Upper lobe of right lung (tissue), 1 donor: ENCODE results near the gene NLRC3. TPM values are rescaled to one million over a fixed set of nuclear protein-coding genes. Genes with fewer than 3 reads are reported as not detected.
A peak's percentile ranks its signal among the peaks of the same experiment; 100 is the strongest.

Source experiments
- ATAC-seq: fragments of 200-7000 bp; cut with Tn5 transposase; one replicate; pipeline ENCODE4 v1.9.1; 2020; ENCODE audit warnings: mild to moderate bottlenecking, moderate library complexity
- DNase-seq: peaks from one replicate; pipeline ENCODE4 v3.0.0-alpha.2; 2020
- H3K27ac ChIP-seq: fragments of 200-600 bp; one replicate; pipeline ENCODE4 v1.8.0; 2022
- H3K27me3 ChIP-seq: fragments of 200-600 bp; one replicate; pipeline ENCODE4 v1.8.0; 2022; ENCODE audit warnings: mild to moderate bottlenecking
- H3K36me3 ChIP-seq: fragments of 200-600 bp; one replicate; pipeline ENCODE4 v1.8.0; 2022
- H3K4me1 ChIP-seq: fragments of 200-600 bp; one replicate; pipeline ENCODE4 v1.8.0; 2022
- H3K4me3 ChIP-seq: fragments of 200-600 bp; one replicate; pipeline ENCODE4 v1.8.0; 2022; ENCODE audit warnings: mild to moderate bottlenecking
- H3K9me3 ChIP-seq: fragments of 200-600 bp; one replicate; pipeline ENCODE4 v1.8.0; 2022
- intact Hi-C: fragments of 100-400 bp; cut with DNase I; formaldehyde crosslinking; loops from one replicate; pipeline ENCODE4 v1.11.0; 2022
- total RNA-seq: library from RNA; stranded (reverse); fragmentation: NEBNext Ultra II Directional; extraction: Animal tissue kit (Norgen Biotek cat#: 25700); gene quantifications from one replicate; pipeline ENCODE4 v1.2.1, GENCODE V29; 2021
- TF ChIP-seq, protein P1 (sequence below): fragments of 200-600 bp; IDR thresholded peaks from one replicate; pipeline ENCODE4 v1.8.0; 2022; ENCODE audit warnings: antibody characterized with exemption
- donor health status: DM: no; HTN: yes; CAD: no; lungs with severe emphysema.

NLRC3 gene
- total RNA-seq, 1 donor from 2014 or later: 5.5 TPM

DNA sequence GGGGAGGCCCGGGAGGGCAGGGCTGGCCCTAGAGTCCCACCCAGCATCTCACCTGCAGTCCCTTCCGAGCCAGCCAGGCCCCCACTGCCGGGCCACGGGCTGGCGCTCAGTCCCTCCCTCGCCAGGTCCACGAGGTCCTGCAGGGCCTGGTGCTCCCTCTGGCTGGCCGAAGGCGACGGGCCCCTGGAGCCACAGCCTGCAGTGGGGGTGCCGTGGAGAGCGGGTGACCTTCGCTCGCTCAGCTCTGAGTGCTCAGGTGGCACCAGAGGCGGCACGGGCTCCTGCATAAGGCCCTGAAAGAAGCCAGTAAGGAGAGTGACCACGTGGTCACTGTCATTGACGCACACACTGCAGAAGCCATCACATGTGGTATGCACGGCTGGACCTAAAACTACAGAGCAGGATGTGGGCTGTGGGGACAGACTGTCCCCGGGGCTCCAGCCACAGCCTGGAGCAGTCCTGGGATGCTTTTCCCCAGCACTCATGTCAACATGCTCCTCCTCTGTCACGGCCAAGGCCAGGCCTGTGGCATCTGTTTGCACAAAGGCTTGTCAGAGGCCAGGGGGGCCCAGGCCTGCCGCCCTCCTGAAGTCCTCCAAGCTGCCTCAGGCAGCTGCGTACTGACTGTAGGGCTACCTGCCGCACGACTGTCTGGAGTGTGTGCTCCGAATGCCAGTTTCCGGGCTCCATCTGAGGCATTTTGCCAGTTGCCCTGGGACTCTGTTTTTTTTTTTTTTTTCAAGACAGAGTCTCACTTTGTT lies 19.1 kb upstream of the NLRC3 start:
- Histone ChIP-seq H3K27me3 (no peaks in the 10 kb centered on the region), H3K4me3 (no peak overlapping the region), H3K36me3 (peaks cover 4% of the 10 kb centered on the region), H3K9me3 (no peaks in the 10 kb centered on the region), H3K4me1 (peaks cover 8% of the 10 kb centered on the region), H3K27ac (no peak overlapping the region)
- TF ChIP-seq, protein P1, sequence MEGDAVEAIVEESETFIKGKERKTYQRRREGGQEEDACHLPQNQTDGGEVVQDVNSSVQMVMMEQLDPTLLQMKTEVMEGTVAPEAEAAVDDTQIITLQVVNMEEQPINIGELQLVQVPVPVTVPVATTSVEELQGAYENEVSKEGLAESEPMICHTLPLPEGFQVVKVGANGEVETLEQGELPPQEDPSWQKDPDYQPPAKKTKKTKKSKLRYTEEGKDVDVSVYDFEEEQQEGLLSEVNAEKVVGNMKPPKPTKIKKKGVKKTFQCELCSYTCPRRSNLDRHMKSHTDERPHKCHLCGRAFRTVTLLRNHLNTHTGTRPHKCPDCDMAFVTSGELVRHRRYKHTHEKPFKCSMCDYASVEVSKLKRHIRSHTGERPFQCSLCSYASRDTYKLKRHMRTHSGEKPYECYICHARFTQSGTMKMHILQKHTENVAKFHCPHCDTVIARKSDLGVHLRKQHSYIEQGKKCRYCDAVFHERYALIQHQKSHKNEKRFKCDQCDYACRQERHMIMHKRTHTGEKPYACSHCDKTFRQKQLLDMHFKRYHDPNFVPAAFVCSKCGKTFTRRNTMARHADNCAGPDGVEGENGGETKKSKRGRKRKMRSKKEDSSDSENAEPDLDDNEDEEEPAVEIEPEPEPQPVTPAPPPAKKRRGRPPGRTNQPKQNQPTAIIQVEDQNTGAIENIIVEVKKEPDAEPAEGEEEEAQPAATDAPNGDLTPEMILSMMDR: no peak
- intact Hi-C loops: no loop called here
- DNase-seq: peak; percentile 63
- ATAC-seq: no peak

DNA sequence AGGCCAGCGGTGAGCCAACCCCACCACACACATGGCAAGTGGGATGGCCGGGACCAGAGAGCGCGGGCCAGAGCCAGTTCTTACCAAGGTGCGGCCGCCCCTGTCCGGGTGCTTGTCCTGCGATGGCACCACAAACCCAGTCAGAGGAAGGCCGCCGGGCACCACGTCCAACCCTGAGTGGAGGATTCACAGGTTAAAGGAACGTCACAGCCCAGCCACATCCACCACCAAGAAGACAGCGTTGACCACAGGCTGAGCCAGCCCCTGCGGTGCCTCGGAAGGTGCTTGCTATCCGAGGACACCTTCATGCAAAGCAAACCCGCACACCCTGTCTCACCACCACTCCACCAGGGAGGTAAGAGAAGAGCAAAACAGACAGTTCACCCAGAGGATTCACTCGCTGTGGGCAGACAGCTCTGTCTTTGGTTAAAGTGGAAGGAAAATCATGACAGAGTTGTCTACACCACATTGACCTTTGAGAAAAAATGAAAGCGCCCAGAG lies 18.4 kb upstream of the NLRC3 start:
- Histone ChIP-seq H3K36me3 (no peaks in the 10 kb centered on the region), H3K9me3 (no peaks in the 10 kb centered on the region), H3K4me1 (peaks cover 13% of the 10 kb centered on the region), H3K4me3 (no peak overlapping the region), H3K27me3 (no peaks in the 10 kb centered on the region), H3K27ac (no peak overlapping the region)
- TF ChIP-seq, protein P1: no peak
- intact Hi-C loops: no loop called here
- ATAC-seq (no peak), DNase-seq (peak; percentile 62)

DNA sequence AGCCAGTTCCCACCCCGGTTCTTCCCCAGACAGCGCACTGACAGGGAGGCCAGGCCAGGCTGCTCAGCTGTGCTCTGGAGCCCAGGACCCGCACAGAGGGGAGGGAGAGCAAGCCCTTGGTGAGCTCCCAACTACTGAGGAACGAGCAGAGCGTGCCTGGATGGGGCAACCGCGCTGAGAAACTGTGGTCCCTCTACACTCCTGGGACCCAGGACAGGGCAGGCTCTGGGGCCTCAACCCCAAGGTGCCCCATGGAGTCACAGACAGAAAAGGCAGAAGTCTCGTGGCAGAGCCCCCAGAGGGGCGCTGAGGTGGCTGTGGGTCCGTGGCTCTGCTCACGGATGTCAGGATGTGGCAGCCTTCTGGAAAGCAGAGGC lies 17.9 kb upstream of the NLRC3 start:
- no peaks in the 10 kb centered on the region for H3K9me3 ChIP-seq
- intact Hi-C loops: no loop called here
- no peak overlapping the region for H3K27ac ChIP-seq
- no peak for ATAC-seq
- TF ChIP-seq, protein P1: no peak
- peaks cover 15% of the 10 kb centered on the region for H3K4me1 ChIP-seq
- H3K4me3 ChIP-seq: no peak overlapping the region
- no peaks in the 10 kb centered on the region for H3K27me3 ChIP-seq
- DNase-seq: no peak
- H3K36me3 ChIP-seq: no peaks in the 10 kb centered on the region

DNA sequence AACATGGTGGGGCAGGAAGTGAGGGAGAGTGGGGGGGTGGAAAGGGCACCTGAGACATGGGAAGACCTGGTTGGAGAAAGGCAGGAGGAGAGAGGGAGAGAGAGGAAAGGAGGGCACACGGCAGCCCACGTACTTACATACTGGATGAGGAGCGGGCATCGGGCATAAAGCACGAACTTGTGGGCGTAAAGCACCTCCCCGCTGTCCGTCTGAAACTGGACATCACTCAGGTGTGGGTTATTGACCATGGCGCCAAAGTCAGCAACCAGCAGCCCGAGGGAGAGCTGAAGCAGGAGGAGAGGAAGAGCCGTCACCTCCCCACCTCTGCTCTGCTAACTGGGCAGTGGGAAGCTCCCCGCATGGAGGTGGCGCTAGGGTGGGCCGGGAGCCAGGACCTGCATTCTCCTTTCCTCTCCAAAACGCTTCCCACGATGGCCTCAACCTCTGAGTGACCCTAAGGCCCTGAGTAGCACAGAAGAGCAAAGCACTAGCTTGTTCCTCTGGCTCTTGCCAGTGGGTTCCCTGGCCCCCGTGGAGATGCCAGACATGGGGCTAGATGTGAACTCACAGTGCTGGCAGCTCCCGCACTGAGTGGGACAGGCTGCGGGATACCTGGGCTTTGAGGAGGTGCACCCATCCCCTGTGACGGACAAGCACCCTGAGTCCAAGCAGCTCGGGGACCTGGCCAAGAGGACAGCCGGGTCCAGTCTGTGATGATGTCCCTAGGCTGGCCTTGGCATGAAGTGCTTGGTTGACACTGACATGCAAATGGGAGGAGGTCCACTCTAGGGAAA lies 17.3 kb upstream of the NLRC3 start:
- intact Hi-C loops: no loop called here
- no peak for ATAC-seq

DNA sequence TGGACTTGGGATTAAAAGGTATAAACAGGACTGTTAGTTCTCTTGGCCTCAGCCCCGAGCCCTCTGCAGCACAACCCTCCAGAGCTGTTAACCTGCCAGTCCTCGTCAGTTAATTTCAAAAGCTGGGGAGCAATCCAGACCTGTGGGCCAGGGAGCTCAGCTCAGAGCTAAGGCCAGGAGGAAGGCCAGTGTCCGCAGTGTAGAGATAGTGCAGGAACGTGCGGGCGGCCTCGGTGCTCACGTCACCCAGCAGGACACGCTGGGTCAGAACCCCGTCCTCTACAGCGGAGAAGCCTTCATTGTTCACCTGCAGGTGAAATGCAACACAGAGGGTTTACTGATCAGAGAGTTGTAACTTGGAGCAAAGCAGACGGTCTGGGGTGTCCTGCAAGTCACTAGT lies 15.4 kb upstream of the NLRC3 start:
- peaks cover 21% of the 10 kb centered on the region for H3K4me1 ChIP-seq

More for the DNA sequence above, 17.3 kb upstream of the NLRC3 start:
- Histone ChIP-seq H3K9me3 (no peaks in the 10 kb centered on the region), H3K4me1 (peaks cover 20% of the 10 kb centered on the region), H3K27ac (no peak overlapping the region), H3K27me3 (no peaks in the 10 kb centered on the region), H3K4me3 (no peak overlapping the region), H3K36me3 (no peaks in the 10 kb centered on the region)
- peak; percentile 50 for DNase-seq
- TF ChIP-seq, protein P1: no peak

More for the DNA sequence above, 15.4 kb upstream of the NLRC3 start:
- TF ChIP-seq, protein P1: no peak
- Histone ChIP-seq H3K27me3 (no peaks in the 10 kb centered on the region), H3K9me3 (no peaks in the 10 kb centered on the region), H3K4me3 (no peak overlapping the region), H3K36me3 (no peaks in the 10 kb centered on the region), H3K27ac (no peak overlapping the region)
- ATAC-seq (no peak), DNase-seq (peak; percentile 42)
- intact Hi-C loops: no loop called here
